GM12872 (cell line): ENCODE measurements around the gene MAU2.

ENCODE experiments used
- CTCF ChIP-seq: IDR thresholded peaks from 3 replicates; pipeline ENCODE4 v1.5.1; 2011; ENCODE audit warnings: low read depth, mild to moderate bottlenecking, low read length, moderate library complexity; ENCODE audit not compliant: insufficient read depth

MAU2 gene

DNA sequence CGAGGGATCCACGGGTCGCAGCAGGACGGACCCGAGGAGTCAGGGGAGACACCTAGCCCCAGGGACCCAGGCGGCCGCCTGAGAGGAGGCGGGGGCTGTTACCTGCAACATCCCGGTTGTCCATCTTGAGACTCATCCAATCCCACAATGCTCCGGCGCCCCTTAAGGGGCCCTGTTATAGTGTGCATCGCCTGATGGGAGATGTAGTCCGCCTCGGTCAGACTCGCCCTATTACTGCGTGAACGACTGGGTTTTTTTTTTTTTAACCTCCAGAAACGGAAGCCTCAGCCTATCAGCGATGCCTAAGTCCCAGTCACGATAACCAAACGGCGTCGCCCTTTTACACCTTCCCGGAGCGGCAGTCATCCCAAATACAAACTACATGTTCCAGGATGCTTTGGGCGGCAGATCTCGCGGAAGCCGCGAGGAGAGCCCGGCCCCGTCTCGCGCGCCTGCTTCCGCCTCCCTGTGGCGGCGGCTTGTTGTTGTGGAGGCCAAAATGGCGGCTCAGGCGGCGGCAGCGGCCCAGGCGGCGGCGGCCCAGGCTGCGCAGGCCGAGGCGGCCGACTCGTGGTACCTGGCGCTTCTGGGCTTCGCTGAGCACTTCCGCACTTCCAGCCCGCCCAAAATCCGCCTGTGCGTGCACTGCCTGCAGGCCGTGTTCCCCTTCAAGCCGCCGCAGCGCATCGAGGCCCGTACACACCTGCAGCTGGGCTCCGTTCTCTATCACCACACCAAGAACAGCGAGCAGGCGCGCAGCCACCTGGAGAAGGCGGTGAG lies at the start of gene MAU2, which contains the start of gene SUGP1:
Gene MAU2, plus strand, starts transcription at position 469 of the 780 bp plus-strand sequence. Its CDS starts 31 bp downstream, at position 500.
Gene SUGP1, minus strand, starts transcription at position 149 of the 780 bp plus-strand sequence. Its CDS starts 13 bp downstream, at position 136.
- TF ChIP-seq CTCF: 0 out of 3 replicates have a peak, but pooled peaks have one; percentile 8

GRCh38 chr19:19271828-19272599 lies 48.6 kb upstream of the MAU2 start:
- no peak for TF ChIP-seq CTCF

DNA sequence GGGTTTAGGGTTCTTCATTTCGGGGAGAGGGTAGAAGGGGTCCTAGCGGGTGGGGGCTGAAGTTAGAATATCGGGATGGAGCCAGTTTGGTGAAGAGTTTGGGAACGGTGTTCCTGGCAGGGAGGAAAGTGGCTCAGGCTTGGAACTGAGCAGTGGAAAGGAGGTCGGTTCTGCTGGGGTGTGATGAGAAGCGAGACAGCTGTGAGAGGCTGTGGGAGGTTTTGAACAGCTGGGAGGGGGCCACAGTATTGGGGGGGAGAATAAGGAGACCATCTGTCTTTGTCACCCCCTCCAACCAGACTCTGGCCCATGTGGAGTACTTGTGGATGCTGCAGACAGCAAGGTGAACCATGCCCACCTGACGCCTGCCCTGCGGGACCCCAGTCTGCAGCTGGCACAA lies 46.5 kb upstream of the MAU2 start:
- no peak for TF ChIP-seq CTCF

GRCh38 chr19:19274716-19275565 lies 45.7 kb upstream of the MAU2 start:
- no peak for TF ChIP-seq CTCF

GRCh38 chr19:19276386-19276785 lies 44.2 kb upstream of the MAU2 start:
- no peak for TF ChIP-seq CTCF

- TF ChIP-seq CTCF: no peak
Observed at GRCh38 chr19:19276851-19277250, 43.8 kb upstream of the MAU2 start.
